HL-60 (cell line): ENCODE results near the gene GABRB1.

Experiments
- CTCF ChIP-seq: IDR thresholded peaks from one replicate; pipeline ENCODE4 v1.5.1; 2011; ENCODE audit warnings: low read length, control low read depth, inconsistent platforms; ENCODE audit not compliant: insufficient read depth
- TF ChIP-seq, protein P1 (sequence below): IDR thresholded peaks from 2 replicates; pipeline ENCODE4 v1.6.1; 2012; ENCODE audit warnings: low read depth; ENCODE audit not compliant: insufficient replicate concordance

DNA sequence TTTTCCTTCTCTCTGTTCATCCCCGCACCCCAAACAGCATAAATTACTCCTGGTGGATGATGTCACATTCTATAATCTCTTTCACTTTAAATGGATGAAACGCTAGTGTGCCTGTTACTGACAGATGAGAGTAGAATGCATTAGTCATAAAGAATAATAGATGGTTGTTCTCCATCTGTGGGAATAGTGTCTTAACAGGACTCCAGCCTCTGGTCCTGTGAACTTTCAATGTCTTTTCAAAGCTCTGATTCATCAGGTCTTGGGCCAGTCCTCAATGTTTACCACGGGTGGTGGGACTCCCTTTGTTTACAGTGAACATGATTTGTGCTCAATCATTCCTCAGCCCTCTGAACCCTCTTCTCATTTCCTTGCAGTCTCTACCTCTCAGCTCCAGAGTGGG is 182.6 kb downstream of the GABRB1 start:
- TF ChIP-seq, protein P1, sequence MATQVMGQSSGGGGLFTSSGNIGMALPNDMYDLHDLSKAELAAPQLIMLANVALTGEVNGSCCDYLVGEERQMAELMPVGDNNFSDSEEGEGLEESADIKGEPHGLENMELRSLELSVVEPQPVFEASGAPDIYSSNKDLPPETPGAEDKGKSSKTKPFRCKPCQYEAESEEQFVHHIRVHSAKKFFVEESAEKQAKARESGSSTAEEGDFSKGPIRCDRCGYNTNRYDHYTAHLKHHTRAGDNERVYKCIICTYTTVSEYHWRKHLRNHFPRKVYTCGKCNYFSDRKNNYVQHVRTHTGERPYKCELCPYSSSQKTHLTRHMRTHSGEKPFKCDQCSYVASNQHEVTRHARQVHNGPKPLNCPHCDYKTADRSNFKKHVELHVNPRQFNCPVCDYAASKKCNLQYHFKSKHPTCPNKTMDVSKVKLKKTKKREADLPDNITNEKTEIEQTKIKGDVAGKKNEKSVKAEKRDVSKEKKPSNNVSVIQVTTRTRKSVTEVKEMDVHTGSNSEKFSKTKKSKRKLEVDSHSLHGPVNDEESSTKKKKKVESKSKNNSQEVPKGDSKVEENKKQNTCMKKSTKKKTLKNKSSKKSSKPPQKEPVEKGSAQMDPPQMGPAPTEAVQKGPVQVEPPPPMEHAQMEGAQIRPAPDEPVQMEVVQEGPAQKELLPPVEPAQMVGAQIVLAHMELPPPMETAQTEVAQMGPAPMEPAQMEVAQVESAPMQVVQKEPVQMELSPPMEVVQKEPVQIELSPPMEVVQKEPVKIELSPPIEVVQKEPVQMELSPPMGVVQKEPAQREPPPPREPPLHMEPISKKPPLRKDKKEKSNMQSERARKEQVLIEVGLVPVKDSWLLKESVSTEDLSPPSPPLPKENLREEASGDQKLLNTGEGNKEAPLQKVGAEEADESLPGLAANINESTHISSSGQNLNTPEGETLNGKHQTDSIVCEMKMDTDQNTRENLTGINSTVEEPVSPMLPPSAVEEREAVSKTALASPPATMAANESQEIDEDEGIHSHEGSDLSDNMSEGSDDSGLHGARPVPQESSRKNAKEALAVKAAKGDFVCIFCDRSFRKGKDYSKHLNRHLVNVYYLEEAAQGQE, result no peak
- TF ChIP-seq CTCF, result no peak
